ENCODE results near the gene COL26A1.

DNA sequence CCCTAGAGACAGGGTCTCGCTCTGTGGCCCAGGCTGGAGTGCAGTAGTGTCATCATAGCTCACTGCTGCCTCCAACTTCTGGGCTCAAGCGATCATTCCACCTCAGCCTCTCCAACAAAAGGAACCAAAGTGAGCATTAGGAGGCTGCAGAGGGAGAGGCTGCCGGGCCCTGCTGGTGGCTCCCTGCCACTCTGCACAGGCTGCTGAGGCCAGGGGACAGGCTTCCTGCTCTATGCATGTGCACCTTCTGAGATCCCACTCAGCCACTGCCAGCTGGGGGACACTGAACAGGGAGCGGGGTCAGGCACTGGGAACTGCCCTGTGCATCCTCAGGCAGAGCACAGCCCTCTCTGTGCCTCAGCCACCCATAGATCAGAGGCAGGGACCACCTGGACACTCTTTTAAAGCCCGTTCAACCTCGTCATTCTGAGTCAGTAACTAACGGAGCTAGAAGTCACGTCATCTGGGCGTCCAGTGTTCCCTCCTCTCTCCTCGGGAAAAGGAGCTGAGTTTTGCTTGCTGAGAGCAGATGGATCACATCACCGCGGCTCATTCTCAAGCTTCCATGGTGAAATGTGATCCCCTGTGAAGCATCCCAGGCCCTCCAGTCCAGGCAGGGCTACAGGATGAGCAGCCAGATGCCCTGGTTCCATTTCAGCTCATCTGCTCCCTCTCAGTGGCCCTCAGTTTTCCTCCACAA, 156.8 kb downstream of the COL26A1 start:
- no peak for TF ChIP-seq CTCF (IDR thresholded peaks at IDR 0.05; ENCODE audit: poor library complexity)
- TF ChIP-seq EZH2 (IDR thresholded peaks at IDR 0.05; ENCODE audit: borderline replicate concordance): no peak
